HFF-Myc (cell line): ENCODE results near the gene ZNF620.
A peak's percentile ranks its signal among the peaks of the same experiment; 100 is the strongest.
"Not testable (repeated sequence)": the region's sequence is repeated elsewhere in the genome, so short reads cannot be mapped to it uniquely, and the experiment has no call there.

ENCODE experiments used
- DNase-seq: peaks from one replicate; pipeline ENCODE4 v3.0.0-alpha.2; 2011; ENCODE audit warnings: low read depth; ENCODE audit errors: extremely low read depth
- H3K4me3 ChIP-seq: replicated peaks from 2 replicates; pipeline ENCODE4 v1.5.1; 2011; ENCODE audit warnings: low read depth, mild to moderate bottlenecking, control low read depth, low read length
- TF ChIP-seq, protein P1 (sequence below): IDR thresholded peaks from 2 replicates; pipeline ENCODE4 v1.5.1; 2012; ENCODE audit warnings: mild to moderate bottlenecking, low read depth, low read length, control low read depth; ENCODE audit errors: missing control alignments

Gene ZNF620

DNA sequence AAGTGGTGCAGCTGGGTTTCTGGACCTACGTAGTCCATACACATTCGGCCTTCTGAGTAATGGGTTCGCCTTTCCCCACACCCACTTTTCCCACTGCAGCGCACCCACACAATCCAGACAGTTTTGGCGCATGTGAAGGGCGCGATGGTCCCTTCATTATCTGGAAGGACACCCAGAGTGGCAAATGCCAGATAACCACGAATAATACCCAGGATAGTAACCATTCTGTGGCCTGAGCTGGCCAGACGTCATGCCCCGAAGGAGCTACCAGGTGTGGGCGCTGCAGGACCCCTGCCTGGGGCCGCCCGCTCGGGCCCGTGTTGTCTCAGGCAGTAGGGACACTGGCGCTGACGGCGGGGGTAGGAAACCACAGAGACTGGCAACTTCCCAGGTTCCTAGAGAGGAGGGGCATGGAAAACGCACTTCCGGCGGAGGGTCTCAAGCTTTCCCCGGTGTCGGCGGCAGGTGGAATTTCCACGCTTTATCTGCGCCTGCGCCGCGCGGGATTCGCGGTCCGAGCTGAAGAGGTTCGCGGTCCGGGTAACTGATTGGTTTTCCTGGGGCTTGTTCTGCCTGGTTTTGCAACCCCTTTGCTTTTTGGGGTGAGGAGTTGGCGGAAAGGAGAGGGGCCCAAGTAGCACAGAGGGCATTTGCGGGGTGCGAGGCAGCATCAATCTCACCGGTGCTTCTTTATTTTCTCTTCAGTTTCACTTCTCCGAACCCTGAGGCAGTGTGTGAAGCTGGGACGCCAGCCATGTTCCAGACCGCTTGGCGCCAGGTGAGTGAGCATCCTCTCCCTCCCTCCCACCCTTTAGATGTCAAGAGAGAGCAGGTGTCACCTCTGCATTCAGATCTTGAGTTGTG is at the start of gene ZNF620:
TSS of gene ZNF620 (plus strand) at position 441 of the 864 bp plus-strand sequence. CDS start at position 755, 314 bp downstream.
- TF ChIP-seq, protein P1, sequence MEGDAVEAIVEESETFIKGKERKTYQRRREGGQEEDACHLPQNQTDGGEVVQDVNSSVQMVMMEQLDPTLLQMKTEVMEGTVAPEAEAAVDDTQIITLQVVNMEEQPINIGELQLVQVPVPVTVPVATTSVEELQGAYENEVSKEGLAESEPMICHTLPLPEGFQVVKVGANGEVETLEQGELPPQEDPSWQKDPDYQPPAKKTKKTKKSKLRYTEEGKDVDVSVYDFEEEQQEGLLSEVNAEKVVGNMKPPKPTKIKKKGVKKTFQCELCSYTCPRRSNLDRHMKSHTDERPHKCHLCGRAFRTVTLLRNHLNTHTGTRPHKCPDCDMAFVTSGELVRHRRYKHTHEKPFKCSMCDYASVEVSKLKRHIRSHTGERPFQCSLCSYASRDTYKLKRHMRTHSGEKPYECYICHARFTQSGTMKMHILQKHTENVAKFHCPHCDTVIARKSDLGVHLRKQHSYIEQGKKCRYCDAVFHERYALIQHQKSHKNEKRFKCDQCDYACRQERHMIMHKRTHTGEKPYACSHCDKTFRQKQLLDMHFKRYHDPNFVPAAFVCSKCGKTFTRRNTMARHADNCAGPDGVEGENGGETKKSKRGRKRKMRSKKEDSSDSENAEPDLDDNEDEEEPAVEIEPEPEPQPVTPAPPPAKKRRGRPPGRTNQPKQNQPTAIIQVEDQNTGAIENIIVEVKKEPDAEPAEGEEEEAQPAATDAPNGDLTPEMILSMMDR, result peak; percentile 28
- DNase-seq, result no peak
- H3K4me3 ChIP-seq, result peak within 1 kb of the TSS; percentile 54

DNA sequence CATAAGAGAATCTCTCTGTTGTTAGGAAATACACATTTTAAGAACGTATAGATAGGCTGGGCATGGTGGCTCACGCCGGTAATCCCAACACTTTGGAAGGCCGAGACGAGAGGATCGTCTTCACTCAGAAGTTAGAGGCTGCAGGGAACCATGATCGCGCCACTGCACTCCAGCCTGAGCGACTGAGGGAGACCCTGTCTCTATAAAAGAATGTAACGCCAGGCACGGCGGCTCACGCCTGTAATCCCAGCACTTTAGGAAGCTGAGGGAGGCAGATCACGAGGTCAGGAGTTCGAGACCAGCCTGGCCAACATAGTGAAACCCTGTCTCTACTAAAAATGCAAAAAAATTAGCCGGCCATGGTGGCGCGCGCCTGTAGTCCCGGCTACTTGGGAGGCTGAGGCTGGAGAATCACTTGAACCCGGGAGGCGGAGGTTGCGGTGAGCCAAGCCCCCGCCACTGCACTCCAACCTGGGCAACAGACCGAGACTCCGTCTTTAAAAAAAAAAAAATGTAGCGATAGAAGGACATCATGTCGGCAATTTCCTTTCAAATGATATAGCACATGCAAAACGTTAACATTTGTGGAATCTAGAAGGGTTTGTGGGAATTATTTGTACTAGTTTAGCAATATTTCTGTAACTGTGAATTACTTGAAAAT is 49.4 kb upstream of the ZNF620 start:
- no peak for DNase-seq
- TF ChIP-seq, protein P1, result no peak
- H3K4me3 ChIP-seq, result peak overlapping the region; percentile 96

DNA sequence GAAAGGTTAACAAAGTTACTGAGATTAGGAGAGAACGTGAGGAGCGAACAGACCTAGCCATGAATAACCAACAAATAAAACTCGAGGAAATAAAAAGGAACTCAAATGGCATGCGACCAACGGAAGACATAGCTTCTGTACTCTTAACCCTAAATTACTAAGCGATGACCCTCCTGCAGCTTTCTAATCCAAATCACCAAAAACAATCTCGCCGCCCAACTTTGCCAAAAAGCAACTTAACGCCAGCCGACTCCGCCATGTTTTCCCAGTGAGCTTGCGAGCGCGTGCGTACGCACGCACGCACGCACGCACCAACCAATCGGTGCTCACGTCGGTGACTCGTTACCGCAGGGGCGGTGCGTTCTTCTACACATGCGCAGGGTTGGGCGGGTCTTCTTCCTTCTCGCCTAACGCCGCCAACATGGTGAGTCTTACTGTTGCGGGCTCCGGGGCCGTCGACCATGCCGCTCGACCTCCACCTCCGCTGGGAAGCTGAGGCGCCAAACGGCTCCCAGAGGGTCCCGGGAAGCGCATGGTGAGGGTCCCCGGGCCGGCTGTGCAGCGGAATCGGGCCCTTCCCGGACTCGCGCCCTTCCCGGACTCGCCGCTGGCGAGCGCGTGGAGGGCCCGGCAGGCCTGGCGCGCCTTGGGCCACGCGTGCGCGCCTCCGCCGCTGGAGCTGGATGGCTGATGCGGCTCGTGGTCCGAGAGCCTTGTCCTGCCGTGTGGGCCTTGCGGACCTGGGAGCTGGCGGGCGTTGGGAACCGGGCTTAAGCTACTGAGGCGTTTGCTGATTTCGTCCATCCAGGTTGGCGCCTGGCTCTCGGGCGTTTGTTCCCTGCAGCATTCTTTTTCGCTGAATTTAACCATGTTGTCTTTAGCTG is 48.7 kb upstream of the ZNF620 start, which contains the start of gene RPL14:
TSS of gene RPL14 (plus strand) at position 400 of the 884 bp plus-strand sequence. CDS start at position 533, 133 bp downstream.
- peak within 1 kb of the TSS; percentile 96 for H3K4me3 ChIP-seq
- peak; percentile 86 for DNase-seq
- TF ChIP-seq, protein P1, result no peak

- H3K4me3 ChIP-seq, result peak overlapping the region; percentile 96
- DNase-seq, result no peak
- TF ChIP-seq, protein P1, result no peak
Measured at GRCh38 chr3:40458473-40458872, 47.4 kb upstream of the ZNF620 start.

DNA sequence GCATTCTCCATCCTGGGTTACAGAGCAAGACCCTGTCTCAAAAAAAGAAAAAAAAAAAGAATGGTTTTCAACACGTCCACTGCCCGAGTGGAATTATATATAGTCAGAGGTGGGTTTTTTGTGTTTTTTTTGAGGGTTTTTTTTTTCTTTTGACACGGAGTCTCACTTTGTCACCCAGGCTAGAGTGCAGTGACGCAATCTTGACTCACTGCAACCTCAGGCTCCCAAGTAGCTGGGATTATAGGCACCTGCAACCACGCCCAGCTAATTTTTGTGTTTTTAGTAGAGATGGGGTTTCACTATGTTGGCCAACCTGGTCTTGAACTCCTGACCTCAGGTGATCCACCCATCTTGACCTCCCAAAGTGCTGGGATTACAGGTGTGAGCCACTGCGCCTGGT is 45.4 kb upstream of the ZNF620 start:
- DNase-seq, result not testable (repeated sequence)
- peak overlapping the region; percentile 96; the same call in 1 of the 2 replicates for H3K4me3 ChIP-seq

- DNase-seq, result no peak
- no peak overlapping the region for H3K4me3 ChIP-seq
- TF ChIP-seq, protein P1, result no peak
Measured at GRCh38 chr3:40461161-40461560, 44.7 kb upstream of the ZNF620 start.

- H3K4me3 ChIP-seq, DNase-seq: not testable (repeated sequence)
Measured at GRCh38 chr3:40462838-40463237, 43.0 kb upstream of the ZNF620 start.
